H1 (cell line): Measurements from ENCODE around the gene OLFML2A. TPM values are rescaled to one million over a fixed set of nuclear protein-coding genes. Genes with fewer than 3 reads are reported as not detected.

Experiments
- BACH1 ChIP-seq: IDR thresholded peaks from 2 replicates; pipeline ENCODE4 v1.6.1; 2012; ENCODE audit warnings: low read length, improper control_type of control experiment
- CHD2 ChIP-seq: IDR thresholded peaks from 2 replicates; pipeline ENCODE4 v1.6.1; 2012; ENCODE audit warnings: low read length, improper control_type of control experiment
- EP300 ChIP-seq, 2 experiments: IDR thresholded peaks; 1 replicate in 1 of 2; 2 replicates in 1 of 2; pipeline ENCODE4 v1.6.1; 2011 to 2012; ENCODE audit warnings: low read depth in 2 of 2, low read length in 2 of 2, mild to moderate bottlenecking in 2 of 2, borderline replicate concordance in 1 of 2, inconsistent platforms in 1 of 2, moderate library complexity in 1 of 2
- GABPA ChIP-seq: IDR thresholded peaks from 2 replicates; pipeline ENCODE4 v1.6.1; 2011; ENCODE audit warnings: mild to moderate bottlenecking, low read length, moderate library complexity, borderline replicate concordance; ENCODE audit not compliant: insufficient read depth
- PHF8 ChIP-seq: fragments of 200-600 bp; sonication (generic); conservative IDR thresholded peaks from 2 replicates; pipeline ENCODE4 v1.7.1; 2012; ENCODE audit warnings: low read depth, mild to moderate bottlenecking, inconsistent platforms, low read length, moderate library complexity
- RBBP5 ChIP-seq: IDR thresholded peaks from 2 replicates; pipeline ENCODE4 v1.7.1; 2012; ENCODE audit warnings: low read depth, mild to moderate bottlenecking, inconsistent platforms, low read length, moderate library complexity, borderline replicate concordance
- SAP30 ChIP-seq: fragments of 300-600 bp; sonication (generic); IDR thresholded peaks from 2 replicates; pipeline ENCODE4 v1.7.1; 2012; ENCODE audit warnings: low read length, moderate library complexity, mild to moderate bottlenecking, inconsistent platforms; ENCODE audit not compliant: insufficient read depth, insufficient replicate concordance
- polyA plus RNA-seq, 7 experiments: library from polyadenylated mRNA; depleted of rRNA in 3 of 7; stranded (reverse) in 5 of 7; unstranded in 2 of 7; fragments of >200 nt in 5 of 7; fragments of 200-250 nt in 2 of 7; gene quantifications; 1 replicate in 5 of 7; 2 replicates in 1 of 7; 4 replicates in 1 of 7; pipeline versions ENCODE4 v1.2.1 to v1.2.3, GENCODE V29; 2011 to 2013; ENCODE audit warnings: missing spikeins in 2 of 7, mixed read lengths in 2 of 7
- total RNA-seq: library from RNA; stranded (reverse); fragmentation: NEBNext Ultra II Directional; extraction: Animal tissue kit (Norgen Biotek cat#: 25700); gene quantifications from 2 replicates; pipeline ENCODE4 v1.2.1, GENCODE V29; 2021
- TF ChIP-seq, protein P1 (sequence below): IDR thresholded peaks from 2 replicates; pipeline ENCODE4 v1.6.1; 2012; ENCODE audit warnings: inconsistent platforms
- TF ChIP-seq, protein P2 (sequence below): IDR thresholded peaks from 2 replicates; pipeline ENCODE4 v1.6.1; 2012; ENCODE audit warnings: inconsistent platforms

The OLFML2A gene
- total and polyA plus RNA-seq, 2 of the 8 experiments (the other 6 are each of a cell fraction or from before 2014, with no cell fraction given), result 7.8 to 11.5 TPM

DNA sequence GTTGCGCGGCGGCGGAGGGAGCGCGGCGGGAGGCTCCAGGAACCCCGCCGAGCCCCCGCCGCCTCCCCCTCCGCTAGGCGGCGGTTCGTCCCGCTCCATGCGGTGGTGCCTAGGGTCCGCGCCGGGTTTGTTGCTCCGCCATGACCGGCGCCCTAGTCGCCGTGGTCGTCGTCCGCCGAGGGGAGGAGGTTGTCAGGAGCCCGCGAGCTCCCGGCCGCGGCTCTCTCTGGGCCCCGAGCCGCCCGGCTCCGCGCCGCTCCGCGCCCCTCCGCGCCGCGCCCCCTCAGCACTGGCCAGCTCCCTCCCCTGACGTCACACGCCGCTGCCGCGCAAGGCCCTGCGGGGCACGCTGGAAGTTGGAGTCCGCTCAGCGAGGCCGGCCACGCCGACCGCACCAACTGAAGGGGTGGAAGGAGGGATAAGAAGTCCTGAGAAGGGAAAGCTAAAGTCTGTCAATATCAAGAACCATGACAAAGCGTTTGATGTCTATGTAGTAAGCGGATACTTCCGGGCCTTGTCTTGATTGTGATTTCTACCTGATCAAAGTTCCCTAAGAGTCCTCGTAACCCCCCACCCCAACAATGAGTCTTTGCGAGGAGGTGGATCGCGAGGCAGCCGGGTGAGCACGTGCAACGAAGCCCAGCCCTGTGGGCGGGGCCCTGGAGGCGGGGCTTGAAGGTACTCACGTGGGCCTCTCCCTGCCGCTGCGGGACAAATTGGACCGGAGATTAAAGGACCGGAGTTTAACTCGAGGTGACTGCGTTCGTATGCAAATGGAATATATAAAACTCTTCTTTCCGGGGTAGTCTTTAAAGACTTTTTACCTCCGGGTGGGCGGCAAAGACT lies 5.7 kb upstream of the OLFML2A start, which contains the start of gene NR6A1 (continued):
- TF ChIP-seq, protein P1, sequence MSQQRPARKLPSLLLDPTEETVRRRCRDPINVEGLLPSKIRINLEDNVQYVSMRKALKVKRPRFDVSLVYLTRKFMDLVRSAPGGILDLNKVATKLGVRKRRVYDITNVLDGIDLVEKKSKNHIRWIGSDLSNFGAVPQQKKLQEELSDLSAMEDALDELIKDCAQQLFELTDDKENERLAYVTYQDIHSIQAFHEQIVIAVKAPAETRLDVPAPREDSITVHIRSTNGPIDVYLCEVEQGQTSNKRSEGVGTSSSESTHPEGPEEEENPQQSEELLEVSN, result peak; percentile 28; the same call in 1 of the 2 replicates
- TF ChIP-seq, protein P2, sequence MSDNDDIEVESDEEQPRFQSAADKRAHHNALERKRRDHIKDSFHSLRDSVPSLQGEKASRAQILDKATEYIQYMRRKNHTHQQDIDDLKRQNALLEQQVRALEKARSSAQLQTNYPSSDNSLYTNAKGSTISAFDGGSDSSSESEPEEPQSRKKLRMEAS, result peak; percentile 92
- TF ChIP-seq CHD2 (0 out of 2 replicates have a peak, but pooled peaks have one; percentile 5), BACH1 (no peak), EP300 (IDR thresholded peaks at IDR 0.05; ENCODE audit: borderline replicate concordance in 1 of 2, low read depth in 2 of 2, low read length in 2 of 2) (peak in 1 of 2 experiments; percentile 99; a peak in 2 of 3 replicates), RBBP5 (peak; percentile 37; the same call in 1 of the 2 replicates), PHF8 (peak; percentile 62; the same call in 1 of the 2 replicates), GABPA (no peak), SAP30 (no peak)
